ENCODE results near the gene FARP2. TPM values are rescaled to one million over a fixed set of nuclear protein-coding genes. Genes with fewer than 3 reads are reported as not detected.
"Not testable (repeated sequence)": the region's sequence is repeated elsewhere in the genome, so short reads cannot be mapped to it uniquely, and the experiment has no call there.

FARP2 gene
- total RNA-seq, 1 experiment from 2014 or later, result 32.6 TPM

- intact Hi-C loops (cut with micrococcal nuclease), result no loop called here
- H3K27ac Mint-ChIP-seq (ENCODE audit: low read depth, unreplicated experiment), result no peak overlapping the region
- H3K36me3 Mint-ChIP-seq (ENCODE audit: insufficient read depth, unreplicated experiment), result no peaks in the 10 kb centered on the region
- ChIA-PET CTCF (no interaction called here), POLR2A (interaction anchor here (1.0 kb wide), 1 partner anchor 8 kb away, joined by 3 read pairs; no protein-coding TSS in a partner anchor)
- H3K4me3 Mint-ChIP-seq (ENCODE audit: unreplicated experiment), result no peak overlapping the region
- no peaks in the 10 kb centered on the region for H3K27me3 Mint-ChIP-seq (ENCODE audit: insufficient read depth, unreplicated experiment)
- no peaks in the 10 kb centered on the region for H3K4me1 Mint-ChIP-seq (ENCODE audit: insufficient read depth, unreplicated experiment)
- H3K9me3 Mint-ChIP-seq (ENCODE audit: unreplicated experiment), result no peaks in the 10 kb centered on the region
- no peak for DNase-seq (ENCODE audit: unreplicated experiment)
- no TSS peak for BruUV-seq (replicated peaks)
- no peak for TF ChIP-seq CTCF (IDR thresholded peaks at IDR 0.05; ENCODE audit: unreplicated experiment)
Observed at GRCh38 chr2:241366678-241367077, 10.6 kb downstream of the FARP2 start.

GRCh38 chr2:241368643-241369042, 12.6 kb downstream of the FARP2 start:
- CTCF ChIA-PET, result no interaction called here
- H3K4me1 Mint-ChIP-seq (ENCODE audit: insufficient read depth, unreplicated experiment), result no peaks in the 10 kb centered on the region
- POLR2A ChIA-PET, result interaction anchor here (1.7 kb wide), 1 partner anchor 9 kb away, joined by 4 read pairs; no protein-coding TSS in a partner anchor
- no TSS peak for BruUV-seq (replicated peaks)
- peaks cover 4% of the 10 kb centered on the region for H3K36me3 Mint-ChIP-seq (ENCODE audit: insufficient read depth, unreplicated experiment)
- intact Hi-C loops (cut with micrococcal nuclease), result no loop called here
- no peaks in the 10 kb centered on the region for H3K27me3 Mint-ChIP-seq (ENCODE audit: insufficient read depth, unreplicated experiment)
- H3K9me3 Mint-ChIP-seq (ENCODE audit: unreplicated experiment), result no peaks in the 10 kb centered on the region
- TF ChIP-seq CTCF (IDR thresholded peaks at IDR 0.05; ENCODE audit: unreplicated experiment), result no peak
- H3K27ac Mint-ChIP-seq (ENCODE audit: low read depth, unreplicated experiment), result no peak overlapping the region
- no peak for DNase-seq (ENCODE audit: unreplicated experiment)
- H3K4me3 Mint-ChIP-seq (ENCODE audit: unreplicated experiment), result no peak overlapping the region

GRCh38 chr2:241372361-241372992, 16.4 kb downstream of the FARP2 start:
- intact Hi-C loops (cut with micrococcal nuclease), result no loop called here
- H3K36me3 Mint-ChIP-seq (ENCODE audit: insufficient read depth, unreplicated experiment), result peaks cover 34% of the 10 kb centered on the region
- no peak overlapping the region for H3K27ac Mint-ChIP-seq (ENCODE audit: low read depth, unreplicated experiment)
- CTCF ChIA-PET, result no interaction called here
- POLR2A ChIA-PET, result interaction anchor here (0.6 to 1.3 kb wide), 3 partner anchors 9 to 22 kb away, joined by 3 read pairs; no protein-coding TSS in a partner anchor
- no peak for TF ChIP-seq CTCF (IDR thresholded peaks at IDR 0.05; ENCODE audit: unreplicated experiment)
- H3K4me3 Mint-ChIP-seq (ENCODE audit: unreplicated experiment), result no peak overlapping the region
- BruUV-seq (replicated peaks), result no TSS peak
- H3K9me3 Mint-ChIP-seq (ENCODE audit: unreplicated experiment), result no peaks in the 10 kb centered on the region
- no peaks in the 10 kb centered on the region for H3K4me1 Mint-ChIP-seq (ENCODE audit: insufficient read depth, unreplicated experiment)
- no peak for DNase-seq (ENCODE audit: unreplicated experiment)
- H3K27me3 Mint-ChIP-seq (ENCODE audit: insufficient read depth, unreplicated experiment), result no peaks in the 10 kb centered on the region

GRCh38 chr2:241373446-241373845, 17.4 kb downstream of the FARP2 start:
- no peak for DNase-seq (ENCODE audit: unreplicated experiment)
- H3K9me3 Mint-ChIP-seq (ENCODE audit: unreplicated experiment), result no peaks in the 10 kb centered on the region
- CTCF ChIA-PET, result no interaction called here
- POLR2A ChIA-PET, result interaction anchor here (0.5 to 1.3 kb wide), 2 partner anchors 8 to 60 kb away, joined by 3 read pairs; no protein-coding TSS in a partner anchor
- no peak overlapping the region for H3K27ac Mint-ChIP-seq (ENCODE audit: low read depth, unreplicated experiment)
- H3K36me3 Mint-ChIP-seq (ENCODE audit: insufficient read depth, unreplicated experiment), result peaks cover 34% of the 10 kb centered on the region
- no TSS peak for BruUV-seq (replicated peaks)
- no peak overlapping the region for H3K4me3 Mint-ChIP-seq (ENCODE audit: unreplicated experiment)
- intact Hi-C loops (cut with micrococcal nuclease), result no loop called here
- H3K27me3 Mint-ChIP-seq (ENCODE audit: insufficient read depth, unreplicated experiment), result no peaks in the 10 kb centered on the region
- no peaks in the 10 kb centered on the region for H3K4me1 Mint-ChIP-seq (ENCODE audit: insufficient read depth, unreplicated experiment)
- TF ChIP-seq CTCF (IDR thresholded peaks at IDR 0.05; ENCODE audit: unreplicated experiment), result no peak

GRCh38 chr2:241373906-241374305, 17.8 kb downstream of the FARP2 start:
- POLR2A ChIA-PET, result interaction anchor here (0.5 to 0.6 kb wide), 2 partner anchors 19 to 59 kb away, joined by 3 read pairs; no protein-coding TSS in a partner anchor
- H3K27me3 Mint-ChIP-seq (ENCODE audit: insufficient read depth, unreplicated experiment); H3K4me1 Mint-ChIP-seq (ENCODE audit: insufficient read depth, unreplicated experiment); H3K27ac Mint-ChIP-seq (ENCODE audit: low read depth, unreplicated experiment); BruUV-seq (replicated peaks); DNase-seq (ENCODE audit: unreplicated experiment); intact Hi-C loops (cut with micrococcal nuclease); H3K4me3 Mint-ChIP-seq (ENCODE audit: unreplicated experiment); H3K9me3 Mint-ChIP-seq (ENCODE audit: unreplicated experiment): not testable (repeated sequence)
- H3K36me3 Mint-ChIP-seq (ENCODE audit: insufficient read depth, unreplicated experiment), result peaks cover 34% of the 10 kb centered on the region
- CTCF ChIA-PET, result interaction anchor here (0.6 kb wide), 1 partner anchor 44 kb away, joined by 4 read pairs; no protein-coding TSS in a partner anchor

All from MCF 10A (cell line).